WI38 (cell line): ENCODE measurements around the gene ATG12.

ENCODE experiments used
- H3K4me3 ChIP-seq: 2 replicates; pipeline ENCODE4 v1.5.1; 2011; ENCODE audit warnings: low read depth, mild to moderate bottlenecking, control low read depth, low read length
- CTCF ChIP-seq: IDR thresholded peaks from 2 replicates; pipeline ENCODE4 v1.5.1; 2012; ENCODE audit warnings: low read depth, mild to moderate bottlenecking, control low read depth, low read length

The ATG12 gene

GRCh38 chr5:115850744-115851416 lies 9.5 kb upstream of the ATG12 start:
- TF ChIP-seq CTCF = no peak
- H3K4me3 ChIP-seq = no peak overlapping the region

DNA sequence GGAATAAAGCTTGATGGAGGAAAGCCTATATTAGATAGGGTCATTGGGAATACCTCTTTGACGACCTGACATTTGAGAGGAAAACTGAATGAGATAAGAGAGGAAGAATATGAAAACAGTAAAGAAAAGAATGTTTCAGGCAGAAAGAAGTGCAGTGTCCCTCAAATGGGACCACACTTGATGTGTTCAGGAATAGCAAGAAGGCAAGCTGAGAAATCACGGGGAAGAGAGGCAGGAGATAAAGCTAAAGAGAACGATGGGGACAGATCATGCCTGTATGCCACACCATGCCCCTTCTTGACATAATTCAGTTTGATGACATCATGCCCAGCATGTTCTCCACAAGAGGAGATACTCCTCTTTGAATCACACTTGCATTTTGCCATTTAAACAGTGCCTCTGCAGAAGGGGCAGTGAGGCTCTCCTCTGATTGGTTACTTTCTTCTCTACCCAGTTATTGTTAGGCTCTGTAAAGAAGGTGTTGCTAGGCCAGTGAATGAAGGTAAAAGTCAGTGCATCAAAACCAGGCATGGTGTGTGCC lies 8.0 kb upstream of the ATG12 start:
- TF ChIP-seq CTCF = no peak
- no peak overlapping the region for H3K4me3 ChIP-seq

DNA sequence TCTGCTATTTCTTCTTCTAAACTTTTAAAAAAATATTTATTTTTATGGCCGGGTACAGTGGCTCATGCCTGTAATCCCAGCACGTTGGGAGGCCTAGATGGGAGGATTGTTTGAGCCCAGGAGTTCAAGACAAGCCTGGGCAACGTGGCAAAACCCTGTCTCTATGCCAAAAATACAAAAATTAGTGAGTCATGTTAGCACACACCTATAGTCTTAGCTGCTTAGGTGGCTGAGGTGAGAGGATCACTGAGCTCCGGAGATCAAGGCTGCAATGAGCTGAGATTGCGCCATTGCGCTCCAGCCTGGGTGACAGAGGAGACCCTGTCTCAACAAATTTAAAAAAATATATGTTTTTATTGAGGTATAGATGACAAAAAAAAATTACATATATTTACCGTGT lies 5.9 kb upstream of the ATG12 start:
- no peak overlapping the region for H3K4me3 ChIP-seq
- no peak for TF ChIP-seq CTCF

DNA sequence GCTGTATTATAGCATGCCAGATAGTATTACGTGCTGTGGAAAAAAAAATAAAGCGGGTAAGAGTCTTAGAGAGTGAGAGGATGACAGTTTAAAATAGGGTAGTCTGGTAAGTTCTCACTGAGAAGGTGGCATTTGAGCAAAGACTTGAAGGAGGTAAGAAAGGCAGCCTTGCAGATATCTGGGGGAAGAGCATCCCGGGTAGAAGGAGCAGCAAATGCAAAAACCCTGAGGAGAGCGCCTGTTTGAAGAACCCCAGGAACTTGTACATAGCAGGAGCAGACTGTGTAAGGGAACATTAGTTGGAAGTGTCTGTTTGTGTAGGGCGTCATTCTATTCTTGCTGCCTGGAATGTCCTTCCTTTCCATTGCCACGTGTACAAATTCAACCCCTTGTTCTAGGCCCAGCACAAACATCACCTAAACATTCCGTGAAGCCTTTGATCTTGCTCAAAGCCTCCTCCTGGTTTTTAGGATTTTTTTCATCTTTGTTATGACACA lies 3.0 kb upstream of the ATG12 start:
- no peak overlapping the region for H3K4me3 ChIP-seq
- no peak for TF ChIP-seq CTCF

GRCh38 chr5:115843444-115844130 lies 2.2 kb upstream of the ATG12 start:
- no peak for TF ChIP-seq CTCF
- H3K4me3 ChIP-seq = peak overlapping the region; percentile 91

GRCh38 chr5:115842952-115843351 lies 1.6 kb upstream of the ATG12 start:
- peak overlapping the region; percentile 91 for H3K4me3 ChIP-seq

More at GRCh38 chr5:115842952-115843351, 1.6 kb upstream of the ATG12 start:
- no peak for TF ChIP-seq CTCF
